Measurements from ENCODE around the gene JMY. TPM values are rescaled to one million over a fixed set of nuclear protein-coding genes. Genes with fewer than 3 reads are reported as not detected.

Gene JMY
- total and polyA plus RNA-seq, 2 of the 8 experiments (the other 6 are each of a cell fraction or from before 2014, with no cell fraction given), result 2.8 to 13.9 TPM

GRCh38 chr5:79190235-79190529, 45.7 kb upstream of the JMY start:
- Histone ChIP-seq H3K9me3 (ENCODE audit: insufficient read depth in 2 of 2, low read depth in 1 of 2, low read length in 1 of 2) (no peaks in the 10 kb centered on the region), H3K79me2 (ENCODE audit: control insufficient read depth in 1 of 2, insufficient read depth in 2 of 2, low read length in 2 of 2) (no peaks in the 10 kb centered on the region), H3K9ac (replicated peaks in 1 of 4; ENCODE audit: extremely low read depth in 1 of 4, low read depth in 3 of 4, low read length in 3 of 4) (no peak overlapping the region), H2BK15ac (ENCODE audit: low read length) (no peak overlapping the region), H3K27me3 (replicated peaks in 1 of 4; ENCODE audit: control insufficient read depth in 3 of 4, extremely low read depth in 1 of 4, insufficient read depth in 3 of 4, low read length in 3 of 4) (no peaks in the 10 kb centered on the region), H3K79me1 (ENCODE audit: low read depth, low read length) (no peaks in the 10 kb centered on the region), H2AFZ (ENCODE audit: low read length) (no peak overlapping the region), H3K23ac (ENCODE audit: insufficient read length) (no peak overlapping the region), H4K20me1 (replicated peaks in 1 of 2; ENCODE audit: control insufficient read depth in 1 of 2, insufficient read depth in 2 of 2, low read length in 2 of 2) (peaks cover 0 to 2% of the 10 kb centered on the region in 2 experiments), H3K4me2 (ENCODE audit: insufficient read depth in 1 of 2, low read depth in 2 of 2, low read length in 2 of 2) (no peak overlapping the region), H4K5ac (ENCODE audit: insufficient read length, low read depth, low read length) (no peak overlapping the region), H3K56ac (replicated peaks; ENCODE audit: insufficient read length, low read depth, low read length) (no peak overlapping the region), H3K4me3 (ENCODE audit: extremely low read depth in 1 of 4, insufficient read depth in 2 of 4, low read depth in 3 of 4, low read length in 4 of 4) (no peak overlapping the region), H2AK5ac (ENCODE audit: low read depth, low read length) (no peak overlapping the region), H3K27ac (ENCODE audit: low read depth, low read length) (no peak overlapping the region), H3K23me2 (ENCODE audit: low read depth, low read length) (no peaks in the 10 kb centered on the region), H3K4me1 (replicated peaks in 1 of 4; ENCODE audit: control insufficient read depth in 3 of 4, insufficient read depth in 4 of 4, low read length in 3 of 4) (no peaks in the 10 kb centered on the region), H3K14ac (ENCODE audit: insufficient read length) (no peak overlapping the region), H2BK20ac (ENCODE audit: low read length) (no peak overlapping the region), H3K4ac (replicated peaks; ENCODE audit: insufficient read length, low read depth, low read length) (no peak overlapping the region), H2BK120ac (replicated peaks; ENCODE audit: low read depth, low read length) (no peak overlapping the region), H2BK5ac (ENCODE audit: low read depth, low read length) (no peak overlapping the region), H2BK12ac (ENCODE audit: low read depth, low read length) (no peak overlapping the region), H4K8ac (ENCODE audit: extremely low read depth, insufficient read depth, low read length) (no peak overlapping the region), H4K91ac (replicated peaks; ENCODE audit: insufficient read length, low read length) (no peak overlapping the region), H3K36me3 (ENCODE audit: control insufficient read depth in 2 of 4, insufficient read depth in 4 of 4, low read length in 3 of 4) (no peaks in the 10 kb centered on the region), H3K18ac (ENCODE audit: extremely low read depth, low read length) (no peak overlapping the region)
- ChIA-PET CTCF (ENCODE audit: partially characterized antibody) (interaction anchor here (0.7 to 1.0 kb wide), 2 partner anchors 13 to 36 kb away, joined by 3 read pairs; no protein-coding TSS in a partner anchor), POLR2A (ENCODE audit: partially characterized antibody) (no interaction called here)
- 90% methylated on average over 2 of the region's 2 CpGs; no CpG with 5 or more reads in 1 of the 2 experiments for WGBS, 2 experiments (ENCODE audit: extremely low coverage in 1 of 2, insufficient coverage in 1 of 2, insufficient read length in 1 of 2, insufficient replicate concordance in 2 of 2, low coverage in 1 of 2, low lambda C conversion rate in 2 of 2, missing lambda C conversion rate in 1 of 2)
- DNase-seq (ENCODE audit: low read depth in 1 of 2, low spot score in 2 of 2) (no peak), FAIRE-seq (no peak)
- TF ChIP-seq SIX5 (IDR thresholded peaks at IDR 0.05; ENCODE audit: low read depth, low read length), result no peak
- no peak for TF ChIP-seq CBX5 (IDR thresholded peaks at IDR 0.05; ENCODE audit: low read depth, low read length)
- no peak for TF ChIP-seq RBBP5 (IDR thresholded peaks at IDR 0.05; ENCODE audit: borderline replicate concordance, low read depth, low read length)
- no peak for TF ChIP-seq EP300 (IDR thresholded peaks at IDR 0.05; ENCODE audit: borderline replicate concordance in 1 of 2, low read depth in 2 of 2, low read length in 2 of 2)
- no peak for TF ChIP-seq RFX5 (IDR thresholded peaks at IDR 0.05; ENCODE audit: borderline replicate concordance, low read depth, low read length)
- TF ChIP-seq SIRT6 (IDR thresholded peaks at IDR 0.05; ENCODE audit: low read length), result no peak
- no peak for TF ChIP-seq CTCF (IDR thresholded peaks at IDR 0.05; ENCODE audit: control extremely low read depth in 1 of 3, insufficient read depth in 1 of 3, low read depth in 1 of 3, low read length in 3 of 3)
- no peak for TF ChIP-seq SIN3A (conservative IDR thresholded peaks at IDR 0.05 in 1 of 2, IDR thresholded peaks at IDR 0.05 in 1 of 2; ENCODE audit: low read depth in 1 of 2, low read length in 2 of 2)
- no peak for TF ChIP-seq CHD2 (IDR thresholded peaks at IDR 0.05; ENCODE audit: low read length)
- TF ChIP-seq NRF1 (IDR thresholded peaks at IDR 0.05; ENCODE audit: low read depth, low read length), result no peak
- no peak for TF ChIP-seq RNF2 (IDR thresholded peaks at IDR 0.05; ENCODE audit: borderline replicate concordance, low read depth, low read length, missing control alignments, poor library complexity, severe bottlenecking)
- no peak for TF ChIP-seq NANOG (IDR thresholded peaks at IDR 0.05; ENCODE audit: insufficient read depth, low read depth, low read length, poor library complexity, severe bottlenecking)
